ENCODE results near the gene ADAMTSL5. TPM values are rescaled to one million over a fixed set of nuclear protein-coding genes. Genes with fewer than 3 reads are reported as not detected.

Gene ADAMTSL5
- total and polyA plus RNA-seq, 2 of the 13 experiments (the other 11 are each of a cell fraction or from before 2014, with no cell fraction given) = 0.60 to 2.7 TPM

DNA sequence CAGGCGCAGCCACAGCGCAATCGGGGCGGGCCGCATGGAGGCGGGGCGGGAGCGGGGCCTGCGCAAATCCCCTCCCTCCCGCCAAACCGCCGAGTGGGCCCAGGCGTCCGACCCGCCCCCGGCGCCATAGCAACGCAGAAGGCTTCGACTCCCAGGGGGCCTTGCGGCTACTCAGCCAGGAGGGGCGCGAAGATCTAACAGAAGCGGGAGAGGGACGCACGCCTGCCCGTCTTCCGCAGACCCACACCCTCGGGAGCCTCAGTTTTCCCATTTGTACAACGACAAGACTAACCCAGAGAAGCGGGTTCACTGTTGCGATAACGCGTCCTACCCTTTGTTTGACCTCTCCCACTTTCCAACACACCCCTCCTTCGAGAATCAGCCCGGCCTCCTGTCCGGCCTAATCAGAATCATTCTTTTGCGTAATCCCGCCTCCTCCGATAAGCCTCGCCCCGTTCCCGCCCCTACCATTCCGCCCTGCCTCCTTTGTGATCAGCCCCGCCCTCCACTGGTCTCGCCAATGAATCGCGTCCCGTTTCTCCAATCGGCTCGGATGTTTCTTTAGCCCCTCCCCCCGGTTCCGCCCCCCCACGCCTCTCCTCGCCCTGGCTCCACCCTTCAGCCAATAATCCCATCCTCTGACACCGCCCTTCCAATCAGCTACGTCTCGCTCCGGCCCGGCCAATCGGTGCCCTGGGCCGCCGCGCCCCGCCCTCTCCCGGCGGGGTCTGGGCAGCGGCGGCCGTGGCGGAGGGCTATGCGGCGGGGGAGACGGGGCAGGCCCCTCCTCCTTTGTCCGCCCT lies 22.3 kb downstream of the ADAMTSL5 start, which contains the start of gene PCSK4 (continued):
- TF ChIP-seq TMF1 (CRISPR knock-in tag; IDR thresholded peaks at IDR 0.05; ENCODE audit: low read depth) (no peak), JUNB (CRISPR knock-in tag; IDR thresholded peaks at IDR 0.05; ENCODE audit: borderline replicate concordance) (no peak), CHD2 (IDR thresholded peaks at IDR 0.05; ENCODE audit: low read depth, low read length) (no peak), ZNF496 (CRISPR knock-in tag; IDR thresholded peaks at IDR 0.05; ENCODE audit: insufficient replicate concordance) (no peak), ZNF225 (CRISPR knock-in tag; IDR thresholded peaks at IDR 0.05) (no peak), NFKBIZ (CRISPR knock-in tag; IDR thresholded peaks at IDR 0.05) (0 out of 2 replicates have a peak, but pooled peaks have one; percentile 42), THAP11 (CRISPR knock-in tag; IDR thresholded peaks at IDR 0.05) (peak; percentile 55), KDM2A (CRISPR knock-in tag; IDR thresholded peaks at IDR 0.05; ENCODE audit: borderline replicate concordance, low read depth) (no peak), ZNF782 (CRISPR knock-in tag; IDR thresholded peaks at IDR 0.05; ENCODE audit: borderline replicate concordance) (0 out of 2 replicates have a peak, but pooled peaks have one; percentile 14), SALL2 (CRISPR knock-in tag; IDR thresholded peaks at IDR 0.05) (no peak), MXD4 (CRISPR knock-in tag; IDR thresholded peaks at IDR 0.05) (peak; percentile 59), ISL2 (CRISPR knock-in tag; IDR thresholded peaks at IDR 0.05) (no peak), BRCA1 (CRISPR knock-in tag; IDR thresholded peaks at IDR 0.05) (no peak), CBX2 (IDR thresholded peaks at IDR 0.05; ENCODE audit: low read depth, low read length) (no peak), CBX2 (CRISPR knock-in tag; IDR thresholded peaks at IDR 0.05; ENCODE audit: low read depth) (no peak), FOXC1 (CRISPR knock-in tag; IDR thresholded peaks at IDR 0.05; ENCODE audit: borderline replicate concordance) (peak; percentile 91; the same call in 1 of the 2 replicates), PPARG (CRISPR knock-in tag; conservative IDR thresholded peaks at IDR 0.05) (no peak), MYC (CRISPR knock-in tag; IDR thresholded peaks at IDR 0.05; ENCODE audit: borderline replicate concordance) (peak; percentile 55; the same call in 1 of the 2 replicates), ZNF430 (CRISPR knock-in tag; IDR thresholded peaks at IDR 0.05) (0 out of 2 replicates have a peak, but pooled peaks have one; percentile 59), AGO2 (optimal IDR thresholded peaks at IDR 0.05; ENCODE audit: low read depth, low read length) (no peak), ZFP37 (CRISPR knock-in tag; IDR thresholded peaks at IDR 0.05; ENCODE audit: borderline replicate concordance) (no peak), ZNF382 (CRISPR knock-in tag; IDR thresholded peaks at IDR 0.05; ENCODE audit: borderline replicate concordance) (no peak), SKI (IDR thresholded peaks at IDR 0.05; ENCODE audit: partially characterized antibody) (no peak)
- TF ChIP-seq, protein P1, sequence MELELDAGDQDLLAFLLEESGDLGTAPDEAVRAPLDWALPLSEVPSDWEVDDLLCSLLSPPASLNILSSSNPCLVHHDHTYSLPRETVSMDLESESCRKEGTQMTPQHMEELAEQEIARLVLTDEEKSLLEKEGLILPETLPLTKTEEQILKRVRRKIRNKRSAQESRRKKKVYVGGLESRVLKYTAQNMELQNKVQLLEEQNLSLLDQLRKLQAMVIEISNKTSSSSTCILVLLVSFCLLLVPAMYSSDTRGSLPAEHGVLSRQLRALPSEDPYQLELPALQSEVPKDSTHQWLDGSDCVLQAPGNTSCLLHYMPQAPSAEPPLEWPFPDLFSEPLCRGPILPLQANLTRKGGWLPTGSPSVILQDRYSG (CRISPR knock-in tag; IDR thresholded peaks at IDR 0.05) = no peak
- TF ChIP-seq, protein P2, sequence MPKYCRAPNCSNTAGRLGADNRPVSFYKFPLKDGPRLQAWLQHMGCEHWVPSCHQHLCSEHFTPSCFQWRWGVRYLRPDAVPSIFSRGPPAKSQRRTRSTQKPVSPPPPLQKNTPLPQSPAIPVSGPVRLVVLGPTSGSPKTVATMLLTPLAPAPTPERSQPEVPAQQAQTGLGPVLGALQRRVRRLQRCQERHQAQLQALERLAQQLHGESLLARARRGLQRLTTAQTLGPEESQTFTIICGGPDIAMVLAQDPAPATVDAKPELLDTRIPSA (CRISPR knock-in tag; IDR thresholded peaks at IDR 0.05; ENCODE audit: borderline replicate concordance) = no peak
- TF ChIP-seq, protein P3, sequence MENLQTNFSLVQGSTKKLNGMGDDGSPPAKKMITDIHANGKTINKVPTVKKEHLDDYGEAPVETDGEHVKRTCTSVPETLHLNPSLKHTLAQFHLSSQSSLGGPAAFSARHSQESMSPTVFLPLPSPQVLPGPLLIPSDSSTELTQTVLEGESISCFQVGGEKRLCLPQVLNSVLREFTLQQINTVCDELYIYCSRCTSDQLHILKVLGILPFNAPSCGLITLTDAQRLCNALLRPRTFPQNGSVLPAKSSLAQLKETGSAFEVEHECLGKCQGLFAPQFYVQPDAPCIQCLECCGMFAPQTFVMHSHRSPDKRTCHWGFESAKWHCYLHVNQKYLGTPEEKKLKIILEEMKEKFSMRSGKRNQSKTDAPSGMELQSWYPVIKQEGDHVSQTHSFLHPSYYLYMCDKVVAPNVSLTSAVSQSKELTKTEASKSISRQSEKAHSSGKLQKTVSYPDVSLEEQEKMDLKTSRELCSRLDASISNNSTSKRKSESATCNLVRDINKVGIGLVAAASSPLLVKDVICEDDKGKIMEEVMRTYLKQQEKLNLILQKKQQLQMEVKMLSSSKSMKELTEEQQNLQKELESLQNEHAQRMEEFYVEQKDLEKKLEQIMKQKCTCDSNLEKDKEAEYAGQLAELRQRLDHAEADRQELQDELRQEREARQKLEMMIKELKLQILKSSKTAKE (CRISPR knock-in tag; IDR thresholded peaks at IDR 0.05; ENCODE audit: borderline replicate concordance) = no peak
- TF ChIP-seq, protein P4, sequence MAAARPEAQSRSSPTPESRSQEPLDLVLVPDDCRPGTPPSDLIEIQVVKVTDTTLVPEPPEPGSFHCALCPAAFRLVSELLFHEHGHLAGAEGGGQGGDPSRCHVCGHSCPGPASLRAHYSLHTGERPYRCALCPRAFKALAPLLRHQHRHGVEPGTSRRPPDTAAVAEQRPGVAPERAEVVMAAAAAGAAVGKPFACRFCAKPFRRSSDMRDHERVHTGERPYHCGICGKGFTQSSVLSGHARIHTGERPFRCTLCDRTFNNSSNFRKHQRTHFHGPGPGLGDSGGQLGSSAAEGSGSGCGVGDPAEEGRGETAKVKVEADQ (CRISPR knock-in tag; IDR thresholded peaks at IDR 0.05; ENCODE audit: borderline replicate concordance) = no peak

Data from HepG2 (cell line).